ENCODE measurements around the gene SH3GL3. TPM values are rescaled to one million over a fixed set of nuclear protein-coding genes. Genes with fewer than 3 reads are reported as not detected.

Gene SH3GL3
- total and polyA plus RNA-seq, 2 of the 8 experiments (the other 6 are each of a cell fraction or from before 2014, with no cell fraction given) = 14.1 to 19.1 TPM

- Histone ChIP-seq H4K20me1 (replicated peaks in 1 of 2; ENCODE audit: control insufficient read depth in 1 of 2, insufficient read depth in 2 of 2, low read length in 2 of 2) (no peaks in the 10 kb centered on the region), H2BK5ac (ENCODE audit: low read depth, low read length) (no peak within 1 kb of the TSS), H4K91ac (replicated peaks; ENCODE audit: insufficient read length, low read length) (no peak within 1 kb of the TSS), H3K9ac (replicated peaks in 1 of 4; ENCODE audit: extremely low read depth in 1 of 4, low read depth in 3 of 4, low read length in 3 of 4) (peak within 1 kb of the TSS; percentile 3 to 60 (median 42); a peak in 4 of 7 replicates), H3K9me3 (ENCODE audit: insufficient read depth in 2 of 2, low read depth in 1 of 2, low read length in 1 of 2) (no peaks in the 10 kb centered on the region), H2AFZ (ENCODE audit: low read length) (peak within 1 kb of the TSS; percentile 90), H4K8ac (ENCODE audit: extremely low read depth, insufficient read depth, low read length) (peak within 1 kb of the TSS; percentile 82), H4K5ac (ENCODE audit: insufficient read length, low read depth, low read length) (no peak within 1 kb of the TSS), H2BK20ac (ENCODE audit: low read length) (no peak within 1 kb of the TSS), H2BK12ac (ENCODE audit: low read depth, low read length) (no peak within 1 kb of the TSS; the same call in 1 of the 2 replicates), H2BK120ac (replicated peaks; ENCODE audit: low read depth, low read length) (no peak within 1 kb of the TSS), H3K4me2 (ENCODE audit: insufficient read depth in 1 of 2, low read depth in 2 of 2, low read length in 2 of 2) (peak within 1 kb of the TSS; percentile 82 to 93), H3K18ac (ENCODE audit: extremely low read depth, low read length) (peak within 1 kb of the TSS; percentile 84; the same call in 1 of the 2 replicates), H3K56ac (replicated peaks; ENCODE audit: insufficient read length, low read depth, low read length) (no peak within 1 kb of the TSS), H3K79me2 (ENCODE audit: control insufficient read depth in 1 of 2, insufficient read depth in 2 of 2, low read length in 2 of 2) (no peaks in the 10 kb centered on the region), H3K36me3 (ENCODE audit: control insufficient read depth in 2 of 4, insufficient read depth in 4 of 4, low read length in 3 of 4) (no peaks in the 10 kb centered on the region), H3K23me2 (ENCODE audit: low read depth, low read length) (peaks cover 8% of the 10 kb centered on the region; the same call in 1 of the 2 replicates), H3K4me1 (replicated peaks in 1 of 4; ENCODE audit: control insufficient read depth in 3 of 4, insufficient read depth in 4 of 4, low read length in 3 of 4) (peaks cover 0 to 5% (median 2%) of the 10 kb centered on the region in 4 experiments; a peak in 5 of 7 replicates), H3K23ac (ENCODE audit: insufficient read length) (no peak within 1 kb of the TSS), H2AK5ac (ENCODE audit: low read depth, low read length) (no peak within 1 kb of the TSS), H3K14ac (ENCODE audit: insufficient read length) (no peak within 1 kb of the TSS), H2BK15ac (ENCODE audit: low read length) (no peak within 1 kb of the TSS), H3K27me3 (replicated peaks in 1 of 4; ENCODE audit: control insufficient read depth in 3 of 4, extremely low read depth in 1 of 4, insufficient read depth in 3 of 4, low read length in 3 of 4) (peaks cover 12 to 41% (median 35%) of the 10 kb centered on the region in 4 experiments), H3K4me3 (ENCODE audit: extremely low read depth in 1 of 4, insufficient read depth in 2 of 4, low read depth in 3 of 4, low read length in 4 of 4) (peak within 1 kb of the TSS; percentile 33 to 80 (median 56)), H3K79me1 (ENCODE audit: low read depth, low read length) (no peaks in the 10 kb centered on the region), H3K27ac (ENCODE audit: low read depth, low read length) (no peak within 1 kb of the TSS), H3K4ac (replicated peaks; ENCODE audit: insufficient read length, low read depth, low read length) (no peak within 1 kb of the TSS)
- ChIA-PET POLR2A (ENCODE audit: partially characterized antibody) (interaction anchor here (0.6 kb wide), 2 partner anchors 9 to 370 kb away, joined by 3 read pairs; no protein-coding TSS in a partner anchor), CTCF (ENCODE audit: partially characterized antibody) (interaction anchor here (1.4 to 1.7 kb wide), 2 partner anchors 114 to 215 kb away, joined by 4 read pairs; no protein-coding TSS in a partner anchor)
- WGBS, 2 experiments (ENCODE audit: extremely low coverage in 1 of 2, insufficient coverage in 1 of 2, insufficient read length in 1 of 2, insufficient replicate concordance in 2 of 2, low coverage in 1 of 2, low lambda C conversion rate in 2 of 2, missing lambda C conversion rate in 1 of 2) = 1% methylated on average over 20 of the region's 105 CpGs; no CpG with 5 or more reads in 1 of the 2 experiments
- FAIRE-seq = no peak
- peak; percentile 25 to 78 for DNase-seq (ENCODE audit: low read depth in 1 of 2, low spot score in 2 of 2)
Measured at GRCh38 chr15:83653639-83654378, 206.7 kb downstream of the SH3GL3 start, which contains the start of gene ADAMTSL3. Gene ADAMTSL3 (plus strand): TSS chr15:83654123. CDS start chr15:83655762, 1,639 bp downstream.

Measured in H1 (cell line).